ENCODE data around the gene MARCKS. TPM values are rescaled to one million over a fixed set of nuclear protein-coding genes. Genes with fewer than 3 reads are reported as not detected.

Gene MARCKS
- polyA plus RNA-seq, 1 donor from 2014 or later, result 369 TPM

DNA sequence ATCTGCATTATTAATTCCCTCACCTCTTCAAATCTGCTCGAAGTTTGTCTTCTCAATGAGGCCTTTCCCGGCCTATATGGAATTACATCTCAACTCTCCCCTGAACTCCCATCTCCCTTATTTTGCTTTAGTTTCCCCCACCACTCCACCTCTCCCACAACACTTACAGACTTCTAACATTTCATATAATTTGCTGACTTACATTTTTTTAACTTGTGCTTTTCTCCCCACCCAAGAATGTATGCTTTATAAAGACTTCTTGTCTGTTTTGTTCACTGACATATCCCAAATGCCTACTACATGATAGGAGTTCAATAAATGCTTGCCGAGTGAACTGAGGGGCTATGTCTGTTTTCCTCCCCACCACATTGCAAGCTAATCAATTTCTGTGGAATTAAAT lies 3.9 kb upstream of the MARCKS start:
- TF ChIP-seq RAD21 (conservative IDR thresholded peaks at IDR 0.05) (no peak), POLR2AphosphoS5 (IDR thresholded peaks at IDR 0.05) (no peak), EZH2 (IDR thresholded peaks at IDR 0.05; ENCODE audit: borderline replicate concordance, insufficient read depth, low read length, poor library complexity, severe bottlenecking) (no peak), EP300 (conservative IDR thresholded peaks at IDR 0.05; ENCODE audit: poor library complexity, severe bottlenecking) (no peak), TAF1 (IDR thresholded peaks at IDR 0.05; ENCODE audit: low read depth) (no peak), MXI1 (conservative IDR thresholded peaks at IDR 0.05; ENCODE audit: poor library complexity, severe bottlenecking) (no peak), SMC3 (conservative IDR thresholded peaks at IDR 0.05; ENCODE audit: poor library complexity) (no peak)
- TF ChIP-seq, protein P1, sequence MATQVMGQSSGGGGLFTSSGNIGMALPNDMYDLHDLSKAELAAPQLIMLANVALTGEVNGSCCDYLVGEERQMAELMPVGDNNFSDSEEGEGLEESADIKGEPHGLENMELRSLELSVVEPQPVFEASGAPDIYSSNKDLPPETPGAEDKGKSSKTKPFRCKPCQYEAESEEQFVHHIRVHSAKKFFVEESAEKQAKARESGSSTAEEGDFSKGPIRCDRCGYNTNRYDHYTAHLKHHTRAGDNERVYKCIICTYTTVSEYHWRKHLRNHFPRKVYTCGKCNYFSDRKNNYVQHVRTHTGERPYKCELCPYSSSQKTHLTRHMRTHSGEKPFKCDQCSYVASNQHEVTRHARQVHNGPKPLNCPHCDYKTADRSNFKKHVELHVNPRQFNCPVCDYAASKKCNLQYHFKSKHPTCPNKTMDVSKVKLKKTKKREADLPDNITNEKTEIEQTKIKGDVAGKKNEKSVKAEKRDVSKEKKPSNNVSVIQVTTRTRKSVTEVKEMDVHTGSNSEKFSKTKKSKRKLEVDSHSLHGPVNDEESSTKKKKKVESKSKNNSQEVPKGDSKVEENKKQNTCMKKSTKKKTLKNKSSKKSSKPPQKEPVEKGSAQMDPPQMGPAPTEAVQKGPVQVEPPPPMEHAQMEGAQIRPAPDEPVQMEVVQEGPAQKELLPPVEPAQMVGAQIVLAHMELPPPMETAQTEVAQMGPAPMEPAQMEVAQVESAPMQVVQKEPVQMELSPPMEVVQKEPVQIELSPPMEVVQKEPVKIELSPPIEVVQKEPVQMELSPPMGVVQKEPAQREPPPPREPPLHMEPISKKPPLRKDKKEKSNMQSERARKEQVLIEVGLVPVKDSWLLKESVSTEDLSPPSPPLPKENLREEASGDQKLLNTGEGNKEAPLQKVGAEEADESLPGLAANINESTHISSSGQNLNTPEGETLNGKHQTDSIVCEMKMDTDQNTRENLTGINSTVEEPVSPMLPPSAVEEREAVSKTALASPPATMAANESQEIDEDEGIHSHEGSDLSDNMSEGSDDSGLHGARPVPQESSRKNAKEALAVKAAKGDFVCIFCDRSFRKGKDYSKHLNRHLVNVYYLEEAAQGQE (IDR thresholded peaks at IDR 0.05; ENCODE audit: borderline replicate concordance), result no peak
- TF ChIP-seq, protein P2, sequence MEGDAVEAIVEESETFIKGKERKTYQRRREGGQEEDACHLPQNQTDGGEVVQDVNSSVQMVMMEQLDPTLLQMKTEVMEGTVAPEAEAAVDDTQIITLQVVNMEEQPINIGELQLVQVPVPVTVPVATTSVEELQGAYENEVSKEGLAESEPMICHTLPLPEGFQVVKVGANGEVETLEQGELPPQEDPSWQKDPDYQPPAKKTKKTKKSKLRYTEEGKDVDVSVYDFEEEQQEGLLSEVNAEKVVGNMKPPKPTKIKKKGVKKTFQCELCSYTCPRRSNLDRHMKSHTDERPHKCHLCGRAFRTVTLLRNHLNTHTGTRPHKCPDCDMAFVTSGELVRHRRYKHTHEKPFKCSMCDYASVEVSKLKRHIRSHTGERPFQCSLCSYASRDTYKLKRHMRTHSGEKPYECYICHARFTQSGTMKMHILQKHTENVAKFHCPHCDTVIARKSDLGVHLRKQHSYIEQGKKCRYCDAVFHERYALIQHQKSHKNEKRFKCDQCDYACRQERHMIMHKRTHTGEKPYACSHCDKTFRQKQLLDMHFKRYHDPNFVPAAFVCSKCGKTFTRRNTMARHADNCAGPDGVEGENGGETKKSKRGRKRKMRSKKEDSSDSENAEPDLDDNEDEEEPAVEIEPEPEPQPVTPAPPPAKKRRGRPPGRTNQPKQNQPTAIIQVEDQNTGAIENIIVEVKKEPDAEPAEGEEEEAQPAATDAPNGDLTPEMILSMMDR (IDR thresholded peaks at IDR 0.05; ENCODE audit: poor library complexity, severe bottlenecking), result no peak
- no peaks in the 10 kb centered on the region for H4K20me1 ChIP-seq (ENCODE audit: insufficient read depth)
- H3K27ac ChIP-seq (ENCODE audit: low read length), result no peak overlapping the region
- H3K4me2 ChIP-seq (ENCODE audit: low read length), result no peak overlapping the region
- H3K9me2 ChIP-seq (ENCODE audit: insufficient read depth, low read length), result no peaks in the 10 kb centered on the region
- H3K9me3 ChIP-seq (ENCODE audit: low read length), result no peaks in the 10 kb centered on the region
- H3F3A ChIP-seq (ENCODE audit: insufficient read depth, low read length, poor library complexity, severe bottlenecking), result peaks cover 8% of the 10 kb centered on the region
- no peak overlapping the region for H3K4me3 ChIP-seq (ENCODE audit: low read length)
- H3K9ac ChIP-seq (ENCODE audit: low read length), result no peak overlapping the region
- peaks cover 24% of the 10 kb centered on the region for H3K79me2 ChIP-seq (replicated peaks; ENCODE audit: insufficient read depth, low read length)
- H2AFZ ChIP-seq (ENCODE audit: low read depth, low read length), result no peak overlapping the region
- no peaks in the 10 kb centered on the region for H3K27me3 ChIP-seq (ENCODE audit: insufficient read depth, low read depth, low read length)
- H3K36me3 ChIP-seq (ENCODE audit: insufficient read depth, low read length), result no peaks in the 10 kb centered on the region

DNA sequence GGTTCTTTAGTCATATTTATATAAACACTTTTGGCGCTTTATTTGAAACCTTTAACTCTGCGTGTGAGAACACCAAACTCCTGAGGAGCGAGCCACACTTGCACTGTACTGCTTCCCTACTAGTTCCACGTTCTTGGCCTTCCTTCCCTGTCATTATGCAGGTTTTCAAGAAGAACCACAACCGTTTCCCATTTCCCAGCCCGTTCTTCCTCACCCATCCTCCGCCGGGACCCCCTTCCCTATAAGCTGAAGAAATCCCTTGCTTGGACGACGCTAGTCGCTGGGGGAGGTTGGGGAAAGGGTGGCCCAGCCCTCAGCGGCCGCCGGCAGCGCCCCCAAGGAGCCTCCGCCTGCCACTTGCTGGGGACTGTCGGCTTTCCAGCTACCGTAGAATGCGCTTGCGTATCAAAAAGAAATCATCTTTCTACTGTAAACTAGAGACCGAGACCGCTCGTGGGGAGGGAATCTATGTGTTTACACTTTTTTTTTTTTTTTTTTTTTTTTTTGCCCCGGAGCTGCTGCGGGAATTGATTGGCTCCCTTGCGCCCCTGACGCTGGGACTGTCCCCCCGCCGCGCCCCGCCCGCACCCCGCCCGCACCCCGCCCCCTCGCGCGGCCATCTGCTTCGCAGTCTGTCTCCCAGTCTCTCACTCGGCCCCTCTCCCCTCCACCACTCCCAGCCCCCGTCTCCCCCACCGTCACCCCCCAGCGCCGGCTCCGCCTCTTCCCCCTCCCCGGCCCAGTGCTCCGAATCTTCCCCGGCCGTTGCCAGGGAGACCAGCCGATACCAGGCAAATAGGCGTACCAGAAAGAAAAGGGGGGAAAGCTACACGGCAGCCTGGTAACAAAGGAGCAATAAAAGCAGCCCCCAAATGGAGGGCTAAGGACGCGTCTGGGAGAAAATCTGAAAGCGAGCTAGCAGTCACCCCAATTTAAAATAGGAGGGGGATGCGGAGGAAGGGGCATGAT lies 2.3 kb upstream of the MARCKS start:
- Histone ChIP-seq H3K9me2 (ENCODE audit: insufficient read depth, low read length) (no peaks in the 10 kb centered on the region), H3K9ac (ENCODE audit: low read length) (peak overlapping the region; percentile 100), H3K27ac (ENCODE audit: low read length) (peak overlapping the region; percentile 100), H2AFZ (ENCODE audit: low read depth, low read length) (peak overlapping the region; percentile 66), H3K36me3 (ENCODE audit: insufficient read depth, low read length) (no peaks in the 10 kb centered on the region), H3F3A (ENCODE audit: insufficient read depth, low read length, poor library complexity, severe bottlenecking) (peaks cover 9% of the 10 kb centered on the region), H3K79me2 (replicated peaks; ENCODE audit: insufficient read depth, low read length) (peaks cover 34% of the 10 kb centered on the region), H3K4me2 (ENCODE audit: low read length) (peak overlapping the region; percentile 94), H3K27me3 (ENCODE audit: insufficient read depth, low read depth, low read length) (no peaks in the 10 kb centered on the region), H4K20me1 (ENCODE audit: insufficient read depth) (peaks cover 7% of the 10 kb centered on the region), H3K9me3 (ENCODE audit: low read length) (no peaks in the 10 kb centered on the region), H3K4me3 (ENCODE audit: low read length) (peak overlapping the region; percentile 85)
- TF ChIP-seq, protein P2 (IDR thresholded peaks at IDR 0.05; ENCODE audit: poor library complexity, severe bottlenecking), result peak; percentile 73
- TF ChIP-seq SMC3 (conservative IDR thresholded peaks at IDR 0.05; ENCODE audit: poor library complexity) (peak; percentile 78), EZH2 (IDR thresholded peaks at IDR 0.05; ENCODE audit: borderline replicate concordance, insufficient read depth, low read length, poor library complexity, severe bottlenecking) (no peak), RAD21 (conservative IDR thresholded peaks at IDR 0.05) (peak; percentile 79), POLR2AphosphoS5 (IDR thresholded peaks at IDR 0.05) (peak; percentile 90), EP300 (conservative IDR thresholded peaks at IDR 0.05; ENCODE audit: poor library complexity, severe bottlenecking) (peak; percentile 59), MXI1 (conservative IDR thresholded peaks at IDR 0.05; ENCODE audit: poor library complexity, severe bottlenecking) (peak; percentile 59), TAF1 (IDR thresholded peaks at IDR 0.05; ENCODE audit: low read depth) (peak; percentile 69)
- TF ChIP-seq, protein P1 (IDR thresholded peaks at IDR 0.05; ENCODE audit: borderline replicate concordance), result peak; percentile 78
